AG09319 (cell line): ENCODE results near the gene DIAPH1.

Experiments used
- DNase-seq: peaks from one replicate; pipeline ENCODE4 v3.0.0-alpha.2; 2010; ENCODE audit warnings: low read depth; ENCODE audit errors: extremely low read depth
- CTCF ChIP-seq: IDR thresholded peaks from 2 replicates; pipeline ENCODE4 v1.5.1; 2011; ENCODE audit warnings: low read depth, mild to moderate bottlenecking, inconsistent platforms, low read length, moderate library complexity

Gene DIAPH1

GRCh38 chr5:141585594-141585993 is 33.2 kb downstream of the DIAPH1 start:
- no peak for DNase-seq
- TF ChIP-seq CTCF = no peak

GRCh38 chr5:141574122-141574510 is 44.7 kb downstream of the DIAPH1 start:
- no peak for TF ChIP-seq CTCF
- DNase-seq = no peak

DNA sequence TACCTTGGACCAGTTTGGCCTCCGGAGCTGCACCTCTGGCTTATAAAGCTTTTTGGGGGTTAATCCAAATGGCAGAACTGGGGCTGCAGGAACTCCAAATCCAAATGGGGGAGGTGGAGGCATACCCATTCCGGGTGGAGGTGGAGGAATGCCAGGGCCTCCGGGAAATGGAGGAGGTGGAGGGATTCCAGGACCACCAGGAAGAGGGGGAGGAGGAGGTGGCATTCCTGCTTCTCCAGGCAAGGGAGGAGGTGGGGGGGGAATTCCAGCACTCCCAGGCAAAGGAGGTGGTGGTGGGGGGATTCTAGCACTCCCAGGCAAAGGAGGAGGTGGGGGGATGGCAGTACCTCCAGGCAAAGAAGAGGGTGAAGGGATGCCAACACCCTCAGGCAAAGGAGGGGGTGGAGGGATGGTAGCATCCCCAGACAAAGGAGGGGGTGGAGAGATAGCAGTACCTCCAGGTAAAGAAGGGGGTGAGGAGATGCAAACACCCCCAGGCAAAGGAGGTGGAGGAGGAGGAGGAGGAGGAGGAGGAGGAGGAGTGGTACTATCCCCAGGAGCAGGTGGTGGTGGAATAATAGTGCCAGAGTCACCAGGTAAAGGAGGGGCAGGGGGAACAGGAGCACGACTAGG is 45.2 kb downstream of the DIAPH1 start:
- TF ChIP-seq CTCF = no peak
- no peak for DNase-seq

DNA sequence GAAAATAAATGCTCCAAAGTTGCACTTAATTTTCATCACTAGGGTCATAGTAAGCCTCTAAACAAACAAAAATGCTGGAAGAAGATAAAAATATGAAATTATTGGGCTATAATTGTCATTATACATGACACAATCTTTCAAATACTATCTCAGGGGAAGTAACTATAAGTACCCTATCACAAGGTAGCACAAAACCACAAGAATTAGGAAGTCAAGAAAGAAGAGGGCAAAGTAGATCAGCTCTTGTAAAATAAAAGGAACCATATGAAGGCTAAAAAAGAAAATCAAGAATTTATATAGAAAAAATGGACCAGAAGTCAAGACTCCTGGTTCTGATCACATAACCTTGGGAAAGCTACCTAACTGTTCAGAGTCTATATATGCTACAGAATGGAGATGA is 48.1 kb downstream of the DIAPH1 start:
- TF ChIP-seq CTCF = no peak
- DNase-seq = no peak

DNA sequence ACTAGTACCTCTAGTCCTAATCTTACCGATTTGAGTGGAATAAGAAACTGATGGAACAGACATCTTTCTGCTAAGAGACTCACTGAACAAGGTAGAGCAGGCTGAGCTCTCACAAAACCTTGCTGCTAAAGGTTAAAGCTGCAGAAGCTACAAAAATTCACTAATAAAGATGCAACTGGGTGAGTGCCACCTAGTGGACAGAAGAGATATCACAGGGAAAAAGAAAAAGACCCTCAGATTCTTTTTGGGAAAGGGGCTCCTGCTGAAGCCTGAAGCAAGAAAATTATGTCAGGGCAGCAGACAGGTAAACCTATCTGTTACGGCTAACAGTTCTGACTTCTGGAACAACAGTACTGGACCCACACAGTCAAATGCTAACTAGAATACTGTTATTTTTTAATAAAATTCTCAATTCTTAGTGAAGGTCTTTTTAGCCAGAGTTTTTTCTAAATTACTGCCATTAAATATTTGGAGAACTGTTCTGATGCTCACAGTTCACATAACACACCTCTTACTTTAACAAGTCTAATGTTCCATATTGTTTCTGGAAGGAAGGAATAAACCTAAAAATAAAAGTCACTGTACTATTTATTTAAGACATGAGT is 51.2 kb downstream of the DIAPH1 start:
- peak; percentile 87 for TF ChIP-seq CTCF
- DNase-seq = no peak

GRCh38 chr5:141565826-141566570 is 52.8 kb downstream of the DIAPH1 start:
- TF ChIP-seq CTCF = no peak
- DNase-seq = no peak

- peak; percentile 89 for DNase-seq
- peak; percentile 79 for TF ChIP-seq CTCF
Measured at GRCh38 chr5:141564216-141564692, 54.5 kb downstream of the DIAPH1 start.
